ENCODE data around the gene ACER1. TPM values are rescaled to one million over a fixed set of nuclear protein-coding genes. Genes with fewer than 3 reads are reported as not detected.

The ACER1 gene
- total and polyA plus RNA-seq, 2 of the 13 experiments (the other 11 are each of a cell fraction or from before 2014, with no cell fraction given), result not detected

DNA sequence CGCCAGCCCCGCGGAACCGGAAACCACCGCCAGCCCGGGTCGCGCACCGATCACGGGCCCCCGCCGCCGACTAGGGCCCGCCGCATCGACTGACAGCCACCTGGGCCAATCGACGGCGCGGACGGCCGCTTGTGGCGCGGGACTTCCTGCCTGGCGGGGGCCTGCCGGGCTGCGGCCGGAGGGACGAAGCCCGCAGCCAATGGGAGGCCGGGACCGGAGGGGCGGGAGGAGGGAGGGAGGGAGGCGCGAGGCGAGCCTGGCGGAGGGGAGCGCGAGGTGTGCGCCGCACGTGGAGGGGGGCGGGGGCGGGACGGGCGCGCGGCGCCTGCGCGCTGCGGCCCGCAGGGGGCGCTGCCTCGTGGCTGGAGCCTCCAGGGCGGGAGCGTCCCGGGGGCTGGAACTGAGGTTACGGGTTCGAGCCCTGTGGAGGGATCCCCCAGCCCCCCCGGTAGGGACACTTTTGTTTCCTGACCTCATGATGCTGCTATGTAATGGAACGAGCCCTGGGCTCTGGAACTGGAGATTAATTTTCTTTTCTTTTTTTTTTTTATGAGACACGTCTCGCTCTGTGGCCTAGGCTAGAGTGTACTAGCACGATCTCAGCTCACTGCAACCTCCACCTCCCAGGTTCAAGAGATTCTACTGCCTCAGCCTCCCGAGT, 53.4 kb downstream of the ACER1 start, which contains the start of gene MLLT1 (continued):
- TF ChIP-seq DMTF1 (CRISPR knock-in tag; IDR thresholded peaks at IDR 0.05), result no peak
- no peak for TF ChIP-seq ZNF615 (CRISPR knock-in tag; IDR thresholded peaks at IDR 0.05; ENCODE audit: borderline replicate concordance)
- no peak for TF ChIP-seq ZFAT (CRISPR knock-in tag; conservative IDR thresholded peaks at IDR 0.05)
- no peak for TF ChIP-seq HHEX (CRISPR knock-in tag; IDR thresholded peaks at IDR 0.05)
- no peak for TF ChIP-seq PRDM4 (CRISPR knock-in tag; IDR thresholded peaks at IDR 0.05; ENCODE audit: borderline replicate concordance)
- TF ChIP-seq, protein P1, sequence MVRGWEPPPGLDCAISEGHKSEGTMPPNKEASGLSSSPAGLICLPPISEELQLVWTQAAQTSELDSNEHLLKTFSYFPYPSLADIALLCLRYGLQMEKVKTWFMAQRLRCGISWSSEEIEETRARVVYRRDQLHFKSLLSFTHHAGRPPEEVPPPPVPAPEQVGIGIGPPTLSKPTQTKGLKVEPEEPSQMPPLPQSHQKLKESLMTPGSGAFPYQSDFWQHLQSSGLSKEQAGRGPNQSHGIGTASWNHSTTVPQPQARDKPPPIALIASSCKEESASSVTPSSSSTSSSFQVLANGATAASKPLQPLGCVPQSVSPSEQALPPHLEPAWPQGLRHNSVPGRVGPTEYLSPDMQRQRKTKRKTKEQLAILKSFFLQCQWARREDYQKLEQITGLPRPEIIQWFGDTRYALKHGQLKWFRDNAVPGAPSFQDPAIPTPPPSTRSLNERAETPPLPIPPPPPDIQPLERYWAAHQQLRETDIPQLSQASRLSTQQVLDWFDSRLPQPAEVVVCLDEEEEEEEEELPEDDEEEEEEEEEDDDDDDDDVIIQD (CRISPR knock-in tag; IDR thresholded peaks at IDR 0.05; ENCODE audit: low read depth), result no peak
- TF ChIP-seq, protein P2, sequence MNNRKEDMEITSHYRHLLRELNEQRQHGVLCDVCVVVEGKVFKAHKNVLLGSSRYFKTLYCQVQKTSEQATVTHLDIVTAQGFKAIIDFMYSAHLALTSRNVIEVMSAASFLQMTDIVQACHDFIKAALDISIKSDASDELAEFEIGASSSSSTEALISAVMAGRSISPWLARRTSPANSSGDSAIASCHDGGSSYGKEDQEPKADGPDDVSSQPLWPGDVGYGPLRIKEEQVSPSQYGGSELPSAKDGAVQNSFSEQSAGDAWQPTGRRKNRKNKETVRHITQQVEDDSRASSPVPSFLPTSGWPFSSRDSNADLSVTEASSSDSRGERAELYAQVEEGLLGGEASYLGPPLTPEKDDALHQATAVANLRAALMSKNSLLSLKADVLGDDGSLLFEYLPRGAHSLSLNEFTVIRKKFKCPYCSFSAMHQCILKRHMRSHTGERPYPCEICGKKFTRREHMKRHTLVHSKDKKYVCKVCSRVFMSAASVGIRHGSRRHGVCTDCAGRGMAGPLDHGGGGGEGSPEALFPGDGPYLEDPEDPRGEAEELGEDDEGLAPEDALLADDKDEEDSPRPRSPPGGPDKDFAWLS (CRISPR knock-in tag; IDR thresholded peaks at IDR 0.05; ENCODE audit: borderline replicate concordance), result no peak
- TF ChIP-seq ZNF431 (CRISPR knock-in tag; IDR thresholded peaks at IDR 0.05; ENCODE audit: borderline replicate concordance, low read depth), result no peak
- TF ChIP-seq MTF2 (CRISPR knock-in tag; IDR thresholded peaks at IDR 0.05; ENCODE audit: borderline replicate concordance), result no peak
- no peak for TF ChIP-seq ZFP82 (CRISPR knock-in tag; IDR thresholded peaks at IDR 0.05; ENCODE audit: borderline replicate concordance)
- TF ChIP-seq MXD1 (CRISPR knock-in tag; IDR thresholded peaks at IDR 0.05), result no peak
- peak; percentile 77; the same call in 1 of the 2 replicates for TF ChIP-seq ZNF563 (CRISPR knock-in tag; IDR thresholded peaks at IDR 0.05)
- TF ChIP-seq, protein P3, sequence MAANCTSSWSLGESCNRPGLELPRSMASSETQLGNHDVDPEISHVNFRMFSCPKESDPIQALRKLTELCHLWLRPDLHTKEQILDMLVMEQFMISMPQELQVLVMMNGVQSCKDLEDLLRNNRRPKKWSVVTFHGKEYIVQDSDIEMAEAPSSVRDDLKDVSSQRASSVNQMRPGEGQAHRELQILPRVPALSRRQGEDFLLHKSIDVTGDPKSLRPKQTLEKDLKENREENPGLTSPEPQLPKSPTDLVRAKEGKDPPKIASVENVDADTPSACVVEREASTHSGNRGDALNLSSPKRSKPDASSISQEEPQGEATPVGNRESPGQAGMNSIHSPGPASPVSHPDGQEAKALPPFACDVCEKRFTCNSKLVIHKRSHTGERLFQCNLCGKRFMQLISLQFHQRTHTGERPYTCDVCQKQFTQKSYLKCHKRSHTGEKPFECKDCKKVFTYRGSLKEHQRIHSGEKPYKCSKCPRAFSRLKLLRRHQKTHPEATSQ (CRISPR knock-in tag; IDR thresholded peaks at IDR 0.05; ENCODE audit: borderline replicate concordance), result 0 out of 2 replicates have a peak, but pooled peaks have one; percentile 5
- TF ChIP-seq ZNF468 (CRISPR knock-in tag; IDR thresholded peaks at IDR 0.05), result no peak
- TF ChIP-seq SNAPC2 (CRISPR knock-in tag; IDR thresholded peaks at IDR 0.05), result no peak
- no peak for TF ChIP-seq HNRNPUL1 (IDR thresholded peaks at IDR 0.05; ENCODE audit: low read depth, low read length)
- no peak for TF ChIP-seq HMG20A (CRISPR knock-in tag; IDR thresholded peaks at IDR 0.05; ENCODE audit: borderline replicate concordance)
- 0 out of 2 replicates have a peak, but pooled peaks have one; percentile 20 for TF ChIP-seq ZNF121 (CRISPR knock-in tag; IDR thresholded peaks at IDR 0.05)
- TF ChIP-seq HCFC1 (IDR thresholded peaks at IDR 0.05; ENCODE audit: low read depth, low read length), result peak; percentile 45
